ENCODE data around the gene TPD52L1.

TPD52L1 gene

GRCh38 chr6:125208625-125209249, 55.2 kb downstream of the TPD52L1 start:
- H3K4me3 ChIP-seq (ENCODE audit: control insufficient read depth, low read depth, low read length): no peak overlapping the region
- DNase-seq (ENCODE audit: low read depth): no peak
- TF ChIP-seq CTCF (IDR thresholded peaks at IDR 0.05; ENCODE audit: control insufficient read depth, insufficient read depth, low read depth, low read length, missing control alignments): no peak

- no peak for TF ChIP-seq CTCF (IDR thresholded peaks at IDR 0.05; ENCODE audit: control insufficient read depth, insufficient read depth, low read depth, low read length, missing control alignments)
- no peak overlapping the region for H3K4me3 ChIP-seq (ENCODE audit: control insufficient read depth, low read depth, low read length)
- DNase-seq (ENCODE audit: low read depth): no peak
Measured at GRCh38 chr6:125210667-125211066, 57.1 kb downstream of the TPD52L1 start.

DNA sequence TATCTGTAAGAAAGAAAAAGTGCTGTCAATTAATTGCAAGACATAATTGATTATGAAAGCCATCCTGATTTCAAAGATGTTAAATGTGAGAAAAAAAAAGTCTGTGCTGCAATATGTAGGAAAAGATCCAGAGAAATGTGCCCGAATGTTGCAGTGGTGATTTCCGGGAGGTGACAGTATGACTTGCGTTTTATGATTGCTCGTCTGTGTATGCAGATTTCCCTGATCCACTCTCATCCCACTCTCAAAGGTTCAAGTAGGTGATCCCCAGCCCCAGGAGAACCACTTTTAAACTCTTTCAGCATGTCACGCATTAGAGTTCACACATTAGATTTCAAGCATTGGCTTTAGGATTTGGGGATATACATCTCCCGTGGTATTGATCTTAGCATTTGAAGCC, 57.8 kb downstream of the TPD52L1 start:
- H3K4me3 ChIP-seq (ENCODE audit: control insufficient read depth, low read depth, low read length): no peak overlapping the region
- no peak for DNase-seq (ENCODE audit: low read depth)
- no peak for TF ChIP-seq CTCF (IDR thresholded peaks at IDR 0.05; ENCODE audit: control insufficient read depth, insufficient read depth, low read depth, low read length, missing control alignments)

GRCh38 chr6:125212377-125212776, 58.8 kb downstream of the TPD52L1 start:
- no peak overlapping the region for H3K4me3 ChIP-seq (ENCODE audit: control insufficient read depth, low read depth, low read length)
- no peak for DNase-seq (ENCODE audit: low read depth)
- TF ChIP-seq CTCF (IDR thresholded peaks at IDR 0.05; ENCODE audit: control insufficient read depth, insufficient read depth, low read depth, low read length, missing control alignments): no peak

DNA sequence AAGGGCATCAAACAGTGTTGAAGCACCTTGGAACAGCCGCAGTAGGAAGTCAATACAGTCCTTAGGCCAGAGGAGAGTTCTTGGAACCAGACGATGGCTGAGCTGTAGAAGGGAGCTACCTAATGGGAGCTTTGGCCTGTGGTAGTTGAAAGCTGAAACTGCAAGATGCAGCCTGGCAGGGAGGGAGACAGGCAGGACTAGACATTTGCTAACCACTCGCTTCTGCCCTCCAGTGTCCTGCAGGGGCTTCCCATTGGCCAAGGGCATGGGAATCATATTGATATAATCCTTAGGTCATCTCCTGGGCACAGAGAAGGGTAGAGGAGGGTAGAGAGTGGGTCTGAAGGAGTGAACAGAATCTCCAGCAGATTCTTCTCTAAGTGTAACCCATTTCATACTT, 60.4 kb downstream of the TPD52L1 start:
- TF ChIP-seq CTCF (IDR thresholded peaks at IDR 0.05; ENCODE audit: control insufficient read depth, insufficient read depth, low read depth, low read length, missing control alignments): no peak
- DNase-seq (ENCODE audit: low read depth): no peak
- no peak overlapping the region for H3K4me3 ChIP-seq (ENCODE audit: control insufficient read depth, low read depth, low read length)

- no peak for TF ChIP-seq CTCF (IDR thresholded peaks at IDR 0.05; ENCODE audit: control insufficient read depth, insufficient read depth, low read depth, low read length, missing control alignments)
- H3K4me3 ChIP-seq (ENCODE audit: control insufficient read depth, low read depth, low read length): no peak overlapping the region
- DNase-seq (ENCODE audit: low read depth): no peak
Measured at GRCh38 chr6:125215252-125215819, 61.8 kb downstream of the TPD52L1 start.

Data from AG09309 (cell line).